Measurements from ENCODE around the gene ESRP2.

The ESRP2 gene

GRCh38 chr16:68236826-68237242 is 907 bp upstream of the ESRP2 start:
- no peak for DNase-seq

DNA sequence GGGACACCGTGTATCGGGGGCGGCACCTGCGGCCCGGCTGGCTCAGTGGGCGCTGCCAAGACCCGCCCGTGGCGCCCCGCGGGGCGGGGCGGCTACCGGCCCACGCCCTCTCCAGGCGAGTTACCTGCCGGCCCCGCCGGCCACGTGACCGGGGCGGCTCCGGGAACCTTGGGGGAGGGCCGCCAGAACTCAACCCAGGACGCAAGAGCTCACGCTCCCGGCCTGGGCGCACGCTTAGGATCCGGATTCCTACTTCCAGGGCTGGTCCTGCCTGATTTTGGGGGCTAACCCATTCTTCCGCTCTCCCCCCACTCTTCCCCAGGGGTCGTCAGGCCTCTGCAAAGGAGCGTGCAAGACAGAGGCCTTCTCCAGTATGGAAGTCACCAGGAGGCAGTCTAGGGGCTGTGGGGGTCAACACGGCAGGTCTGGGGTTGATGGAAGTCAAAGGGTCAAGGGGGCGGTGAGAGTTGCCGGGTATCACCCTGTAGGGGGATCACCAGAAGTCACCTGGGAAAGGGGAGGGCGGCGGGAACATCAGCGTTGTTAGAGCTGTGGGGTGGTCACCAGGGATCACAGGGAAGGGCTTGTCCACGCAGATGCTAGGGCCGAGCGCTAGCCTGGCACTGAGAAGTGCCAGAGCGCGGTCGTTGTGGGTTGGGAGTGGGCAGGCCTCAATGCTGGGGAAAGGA is 354 bp upstream of the ESRP2 start:
- DNase-seq, result peak; percentile 71

GRCh38 chr16:68235108-68235886 is 630 bp downstream of the ESRP2 start:
- DNase-seq, result no peak

- no peak for DNase-seq
Observed at GRCh38 chr16:68234188-68235107, 1.5 kb downstream of the ESRP2 start.

DNA sequence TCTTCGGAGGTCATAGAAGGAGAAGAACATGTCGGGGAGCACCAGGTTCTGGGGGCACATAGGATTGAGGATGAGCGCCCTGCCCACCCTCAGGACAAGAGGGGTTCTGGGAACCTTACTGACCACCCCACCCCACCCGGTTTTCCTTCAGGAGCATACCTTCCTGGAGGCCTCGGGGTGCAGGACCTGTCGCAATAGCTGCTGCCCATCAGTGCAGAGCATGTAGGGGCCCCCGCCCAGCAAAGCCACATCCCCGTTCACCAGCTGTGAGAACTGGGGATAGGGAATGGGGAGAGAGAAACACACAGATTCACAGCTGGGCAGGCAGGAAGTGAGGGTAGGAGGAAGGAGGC is 2.1 kb downstream of the ESRP2 start:
- no peak for DNase-seq

DNA sequence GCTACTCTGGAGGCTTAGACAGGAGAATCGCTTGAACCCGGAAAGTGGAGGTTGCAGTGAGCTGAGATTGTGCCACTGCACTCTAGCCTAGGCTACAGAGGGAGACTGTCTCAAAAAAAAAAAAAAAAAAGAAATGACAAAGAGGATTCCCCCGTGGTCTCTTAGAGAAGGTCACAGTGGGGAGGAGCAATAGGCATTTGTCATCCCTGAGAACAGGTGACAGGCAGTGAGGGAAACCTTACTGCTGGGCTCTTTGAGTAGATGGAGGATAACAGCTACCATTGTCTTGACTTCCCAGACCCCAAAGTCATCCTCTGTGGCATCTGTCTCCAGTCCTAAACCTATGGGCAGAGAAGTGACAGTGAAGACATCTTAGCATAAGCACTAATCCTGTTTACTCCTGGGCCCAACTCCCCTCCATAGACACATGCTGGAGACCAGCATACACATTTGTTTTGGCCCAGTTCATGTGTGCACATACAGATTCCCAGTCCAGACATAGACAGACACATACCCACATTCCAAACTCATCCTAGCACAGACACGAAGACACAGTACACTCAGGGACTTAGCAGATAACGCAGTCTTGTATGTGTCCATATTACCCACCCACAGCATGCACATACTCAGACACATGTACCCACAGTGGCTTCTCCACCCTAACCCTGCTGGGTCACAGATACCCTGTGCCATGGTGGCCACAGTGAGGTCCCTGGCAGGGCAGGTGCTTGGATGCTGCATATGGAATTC is 2.7 kb downstream of the ESRP2 start:
- DNase-seq, result no peak

DNA sequence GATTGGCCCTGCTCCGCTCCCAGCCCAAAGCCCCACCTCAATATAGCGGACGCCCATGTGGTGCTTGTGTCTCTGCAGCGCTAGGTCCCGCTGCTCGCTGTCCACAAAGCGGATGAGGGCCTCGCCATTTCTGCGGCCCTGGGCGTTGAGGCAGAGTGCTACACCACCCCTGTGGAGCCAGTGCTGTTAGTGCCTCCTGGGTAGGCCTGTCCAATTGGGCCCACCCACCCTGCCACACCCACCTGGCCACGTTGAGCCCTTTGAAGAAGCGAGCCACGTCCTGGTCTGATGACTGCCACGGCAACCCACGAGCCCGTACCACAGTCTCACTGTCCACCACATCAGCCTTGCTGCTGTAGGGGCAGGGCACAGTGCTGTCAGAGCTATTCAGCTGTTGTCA is 3.6 kb downstream of the ESRP2 start:
- DNase-seq, result no peak

DNA sequence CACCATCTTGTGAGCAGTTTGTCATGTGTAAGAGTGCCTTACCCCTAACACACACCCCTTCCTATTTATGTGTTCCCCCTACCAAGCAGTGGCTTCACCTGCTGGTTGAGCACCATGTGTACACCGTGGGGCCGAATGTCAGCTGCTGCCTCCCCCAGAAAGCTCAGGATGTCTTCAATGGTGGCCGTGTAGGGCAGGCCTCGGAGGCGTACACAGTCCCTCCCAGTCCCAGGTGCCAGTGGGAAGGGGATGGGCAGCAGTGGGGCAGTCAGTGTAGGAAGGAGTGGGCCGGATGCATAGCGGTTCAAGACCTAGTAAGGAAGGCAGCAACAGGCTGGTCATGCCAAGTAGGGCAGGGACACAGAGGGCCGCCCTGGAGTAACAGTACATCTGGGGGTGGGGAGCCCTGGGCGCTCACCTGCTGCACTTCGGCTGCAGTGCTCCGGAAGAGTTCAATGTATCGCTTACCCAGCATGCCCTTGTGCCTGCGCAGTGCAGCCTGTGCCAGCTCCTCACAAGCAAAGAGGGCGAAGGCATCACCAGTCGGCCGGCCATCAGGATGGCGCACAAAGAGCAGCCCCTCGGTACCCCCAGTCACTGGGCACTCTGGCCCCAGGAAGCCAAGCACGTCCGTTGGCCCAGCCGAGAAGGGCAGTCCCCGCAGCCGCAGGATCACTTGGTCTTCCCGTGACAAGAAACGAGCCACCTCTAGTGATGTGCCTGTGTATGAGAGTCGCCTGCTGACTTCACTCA is 4.4 kb downstream of the ESRP2 start:
- DNase-seq, result no peak

DNA sequence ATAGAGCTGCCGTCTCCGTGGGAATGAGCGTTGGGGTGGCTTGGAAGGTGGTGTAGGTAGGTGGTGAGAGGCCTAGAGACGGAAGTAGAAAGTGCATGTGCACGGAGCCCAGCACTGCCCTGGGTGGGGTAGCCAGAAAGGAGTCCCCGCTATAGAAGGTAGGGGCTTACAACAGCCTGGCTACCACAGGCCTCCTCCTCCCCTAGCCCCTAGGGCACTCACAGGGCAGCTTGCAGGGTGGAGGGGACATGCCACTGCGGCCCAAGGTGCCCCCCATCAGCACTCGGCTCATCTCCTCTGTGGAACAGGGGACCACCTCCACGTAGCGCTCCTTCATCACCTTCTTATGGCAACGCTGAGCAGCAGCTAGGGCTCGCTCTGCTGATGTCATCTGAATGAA is 5.0 kb downstream of the ESRP2 start:
- DNase-seq, result no peak

GRCh38 chr16:68230176-68230571 is 5.8 kb downstream of the ESRP2 start:
- DNase-seq, result peak; percentile 47

DNA sequence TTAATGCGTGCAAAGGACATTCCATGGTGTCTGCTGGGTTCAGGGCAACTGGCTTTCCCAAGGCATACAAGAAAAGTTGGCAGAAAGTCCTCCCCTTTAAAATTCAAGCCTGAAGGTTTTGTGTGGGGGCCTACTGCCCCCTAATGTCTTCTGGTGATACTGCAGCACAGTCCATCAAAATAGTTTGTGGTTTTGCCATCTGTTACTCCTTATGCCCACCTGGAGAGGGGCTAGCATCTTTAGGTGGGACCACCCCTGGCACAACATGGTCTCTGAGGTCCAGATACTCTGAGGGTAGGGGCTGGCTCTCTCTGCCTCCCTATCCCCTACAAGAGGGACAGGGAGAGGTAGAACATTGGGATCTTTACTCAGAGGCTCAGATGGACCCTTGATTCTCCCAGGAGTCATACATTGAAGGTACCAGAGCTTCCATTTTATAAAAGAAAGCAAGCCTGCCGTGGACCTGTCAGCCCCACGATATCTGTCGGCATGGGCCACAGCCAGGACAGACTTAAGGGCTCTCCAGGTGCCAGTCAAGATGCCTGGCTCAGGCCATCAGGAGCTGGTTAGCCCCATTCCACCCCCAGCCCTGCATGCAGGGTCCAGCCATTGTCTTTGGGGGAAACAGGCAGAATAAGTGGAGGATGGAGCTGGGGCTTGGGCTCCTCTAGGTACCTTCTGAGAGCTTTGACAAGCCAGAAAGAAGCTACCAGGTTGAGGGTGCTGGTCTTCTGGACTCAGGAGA is 6.3 kb downstream of the ESRP2 start:
- DNase-seq, result peak; percentile 66

DNA sequence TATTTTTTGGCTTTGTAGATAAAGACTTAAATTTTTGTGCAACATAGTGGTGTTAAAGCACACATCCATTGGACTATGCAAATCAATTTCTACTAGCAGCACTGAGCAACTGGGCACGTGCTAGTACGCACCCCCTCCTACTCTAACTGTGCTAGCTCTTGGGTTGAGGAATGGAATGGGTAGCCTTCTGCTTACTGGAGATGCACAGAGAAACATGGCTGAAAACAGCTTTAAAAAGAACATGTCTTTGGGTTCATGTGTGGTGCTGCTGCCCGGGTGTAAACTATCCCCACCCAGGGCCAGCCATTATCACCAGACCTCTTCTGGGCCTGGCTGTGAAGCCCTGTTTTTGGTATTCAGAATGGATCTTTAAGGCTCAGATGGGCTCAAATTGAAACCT is 7.3 kb downstream of the ESRP2 start:
- peak; percentile 42 for DNase-seq

DNA sequence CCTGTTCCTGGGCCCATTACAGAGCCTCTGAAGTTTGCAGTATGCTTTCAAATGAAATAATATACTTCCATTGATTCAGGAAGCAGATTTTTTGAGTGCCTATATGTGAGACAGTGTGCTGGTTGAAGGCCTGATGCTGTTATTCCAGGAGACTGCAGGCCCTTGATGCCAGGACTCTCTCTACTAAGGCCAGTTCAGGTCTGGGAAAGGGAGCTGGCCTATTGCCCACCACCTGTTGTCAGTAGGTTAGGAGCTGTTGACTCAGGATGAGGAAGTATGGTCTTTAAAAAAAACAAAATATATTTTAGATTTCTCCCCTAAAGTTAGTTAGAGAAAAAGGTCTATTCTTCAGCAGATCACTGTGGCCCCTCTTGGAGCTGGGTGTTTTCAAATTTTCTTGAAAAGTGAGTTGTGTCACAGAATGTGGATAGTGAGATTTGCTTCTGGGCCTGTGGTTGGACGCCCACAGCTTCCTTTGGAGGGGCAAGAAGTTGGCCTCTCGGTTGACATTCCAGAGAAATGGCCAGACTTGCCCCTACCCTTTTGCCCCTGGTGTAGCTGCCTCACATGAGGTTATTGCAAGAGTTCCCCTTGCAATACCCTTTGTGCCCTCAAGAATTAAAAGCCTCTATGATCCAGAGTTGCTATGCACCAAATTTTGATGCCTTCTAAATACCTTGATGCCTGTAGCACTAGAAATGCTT is 7.9 kb downstream of the ESRP2 start:
- DNase-seq, result peak; percentile 48

DNA sequence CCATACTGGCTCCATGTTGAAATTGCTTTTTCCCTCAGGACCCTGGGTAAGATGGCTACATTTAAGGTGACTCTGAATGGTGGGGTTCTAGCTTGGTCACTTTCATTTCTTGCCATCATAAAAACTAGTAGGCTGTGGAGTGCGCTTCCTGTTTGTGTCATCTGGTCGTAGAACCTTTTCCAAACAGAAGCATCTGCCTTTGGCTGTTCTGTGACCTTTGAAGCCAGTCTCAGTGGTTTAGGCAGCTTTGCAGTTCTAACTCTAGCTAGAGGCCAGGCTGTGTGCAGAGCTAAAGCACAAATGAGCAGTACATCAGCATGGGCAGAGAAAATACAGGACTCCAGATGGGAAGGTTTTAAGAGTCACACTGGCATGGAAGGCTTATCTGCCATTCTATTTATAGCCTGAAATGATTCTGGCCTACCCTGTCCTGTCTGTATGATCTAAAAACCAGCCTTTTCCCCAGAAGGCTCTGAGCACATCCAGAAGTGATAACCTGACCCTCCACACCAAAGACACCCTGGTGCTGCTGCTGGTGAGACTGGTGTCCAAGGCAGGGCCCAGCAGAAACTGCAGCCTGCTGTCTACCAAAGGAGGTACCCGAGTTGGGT is 8.6 kb downstream of the ESRP2 start:
- DNase-seq, result no peak

- DNase-seq, result no peak
Observed at GRCh38 chr16:68226116-68226515, 9.8 kb downstream of the ESRP2 start.

- DNase-seq, result no peak
Observed at GRCh38 chr16:68223072-68223471, 12.9 kb downstream of the ESRP2 start.

- DNase-seq, result no peak
Observed at GRCh38 chr16:68219725-68220351, 16.1 kb downstream of the ESRP2 start.

- no peak for DNase-seq
Observed at GRCh38 chr16:68217506-68217905, 18.4 kb downstream of the ESRP2 start.

GRCh38 chr16:68216240-68216639 is 19.7 kb downstream of the ESRP2 start:
- no peak for DNase-seq

- DNase-seq, result no peak
Observed at GRCh38 chr16:68215302-68215701, 20.6 kb downstream of the ESRP2 start.
